GM12875 (cell line): Measurements from ENCODE around the gene BABAM2.
"Not testable (repeated sequence)": the region's sequence is repeated elsewhere in the genome, so short reads cannot be mapped to it uniquely, and the experiment has no call there.

Experiments used
- H3K4me3 ChIP-seq: one replicate; pipeline ENCODE4 v1.5.1; 2011; ENCODE audit warnings: low read depth, low read length, control low read depth
- CTCF ChIP-seq: IDR thresholded peaks from 2 replicates; pipeline ENCODE4 v1.5.1; 2011; ENCODE audit warnings: low read depth, mild to moderate bottlenecking, control low read depth, inconsistent platforms, low read length, moderate library complexity, borderline replicate concordance; ENCODE audit not compliant: insufficient read depth

The BABAM2 gene

GRCh38 chr2:27973592-27973991 is 83.1 kb downstream of the BABAM2 start:
- H3K4me3 ChIP-seq = no peak overlapping the region
- no peak for TF ChIP-seq CTCF

DNA sequence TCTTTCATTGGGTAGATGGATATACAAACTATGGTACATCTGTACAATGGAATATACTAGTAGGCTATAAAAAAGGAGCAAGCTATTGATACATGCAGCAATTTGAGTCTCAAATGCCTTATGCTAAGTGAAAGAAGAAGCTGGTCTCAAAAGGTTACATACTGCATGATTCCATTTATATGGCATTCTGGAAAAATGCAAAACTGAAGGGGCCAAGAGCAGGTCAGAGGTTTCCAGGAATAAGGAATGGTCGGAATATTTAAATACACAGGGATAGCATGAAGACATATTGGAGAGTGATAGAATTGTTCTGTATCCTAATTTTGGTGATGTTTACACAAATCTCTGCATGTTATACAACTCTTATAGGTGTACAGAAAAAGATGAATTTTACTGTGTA is 85.8 kb downstream of the BABAM2 start:
- no peak overlapping the region for H3K4me3 ChIP-seq
- TF ChIP-seq CTCF = no peak

DNA sequence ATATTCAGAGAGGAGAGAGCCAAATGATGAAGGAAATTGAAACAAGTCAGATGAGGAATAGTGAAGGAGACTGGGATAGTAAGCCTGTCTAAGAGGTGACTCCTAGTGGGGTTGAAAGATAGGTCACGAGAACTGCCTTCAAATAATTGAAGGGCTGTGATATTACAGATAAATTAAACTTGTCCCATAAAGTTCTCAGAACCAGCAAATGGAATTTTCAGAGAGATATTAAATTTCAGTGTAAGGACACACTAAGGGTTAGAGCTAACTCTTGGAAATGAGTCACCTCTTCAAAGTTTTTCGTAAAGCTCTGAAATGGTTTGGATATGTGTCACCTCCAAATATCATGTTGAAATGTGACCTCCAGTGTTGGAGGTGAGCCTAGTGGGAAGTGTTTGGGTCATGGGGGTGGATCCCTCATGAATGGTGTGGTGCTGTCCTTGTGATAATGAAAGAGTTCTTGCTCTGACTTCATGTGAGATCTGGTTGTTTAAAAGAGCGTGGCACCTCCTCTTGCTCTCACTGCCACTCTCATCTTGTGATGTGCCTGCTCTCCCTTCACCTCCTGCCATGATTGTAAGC is 87.3 kb downstream of the BABAM2 start:
- H3K4me3 ChIP-seq = no peak overlapping the region
- no peak for TF ChIP-seq CTCF

- H3K4me3 ChIP-seq = not testable (repeated sequence)
Measured at GRCh38 chr2:27978761-27979160, 88.2 kb downstream of the BABAM2 start.

GRCh38 chr2:27980242-27980641 is 89.7 kb downstream of the BABAM2 start:
- H3K4me3 ChIP-seq = no peak overlapping the region
- TF ChIP-seq CTCF = no peak

GRCh38 chr2:27984153-27984552 is 93.6 kb downstream of the BABAM2 start:
- TF ChIP-seq CTCF = no peak
- H3K4me3 ChIP-seq = no peak overlapping the region

GRCh38 chr2:27988306-27988705 is 97.8 kb downstream of the BABAM2 start:
- H3K4me3 ChIP-seq = no peak overlapping the region

More at GRCh38 chr2:27988306-27988705, 97.8 kb downstream of the BABAM2 start:
- TF ChIP-seq CTCF = no peak
